ENCODE results near the gene GALNT18. TPM values are rescaled to one million over a fixed set of nuclear protein-coding genes. Genes with fewer than 3 reads are reported as not detected.

GALNT18 gene
- total RNA-seq, 3 donors from 2014 or later (not counting 1 experiment from before 2014, with no cell fraction given) = 0.18 to 0.42 (median 0.38) TPM

GRCh38 chr11:11383995-11384394, 237.8 kb downstream of the GALNT18 start:
- H3K27me3 Mint-ChIP-seq (ENCODE audit: low read depth in 2 of 2) = peaks cover 7 to 16% of the 10 kb centered on the region in 2 donors
- Histone ChIP-seq H3K27me3 (ENCODE audit: control insufficient read depth, insufficient read depth, low read length) (no peaks in the 10 kb centered on the region), H3K9me3 (ENCODE audit: control insufficient read depth, insufficient read depth, low read length) (no peaks in the 10 kb centered on the region), H3K4me1 (ENCODE audit: control insufficient read depth, insufficient read depth, low read length) (no peaks in the 10 kb centered on the region), H3K4me3 (ENCODE audit: low read length) (no peak overlapping the region), H3K36me3 (ENCODE audit: control insufficient read depth, insufficient read depth, low read length) (no peaks in the 10 kb centered on the region), H3K27ac (ENCODE audit: low read length) (no peak overlapping the region)
- no peak for ATAC-seq
- H3K4me1 Mint-ChIP-seq = peaks cover 0 to 8% of the 10 kb centered on the region in 2 donors
- no peak for TF ChIP-seq CTCF (IDR thresholded peaks at IDR 0.05)
- no peak for DNase-seq
- H3K27ac Mint-ChIP-seq = no peak overlapping the region
- intact Hi-C loops (cut with micrococcal nuclease) = no loop called here
- H3K9me3 Mint-ChIP-seq = no peaks in the 10 kb centered on the region
- no peaks in the 10 kb centered on the region for H3K36me3 Mint-ChIP-seq
- 95% methylated on average over 2 of the region's 2 CpGs for WGBS (ENCODE audit: insufficient coverage)
- H3K4me3 Mint-ChIP-seq = no peak overlapping the region

GRCh38 chr11:11382858-11383532, 238.8 kb downstream of the GALNT18 start:
- H3K4me1 Mint-ChIP-seq = peaks cover 0 to 1% of the 10 kb centered on the region in 2 donors
- no peak for ATAC-seq
- peaks cover 7 to 16% of the 10 kb centered on the region in 2 donors for H3K27me3 Mint-ChIP-seq (ENCODE audit: low read depth in 2 of 2)
- Histone ChIP-seq H3K27me3 (ENCODE audit: control insufficient read depth, insufficient read depth, low read length) (no peaks in the 10 kb centered on the region), H3K4me1 (ENCODE audit: control insufficient read depth, insufficient read depth, low read length) (no peaks in the 10 kb centered on the region), H3K27ac (ENCODE audit: low read length) (no peak overlapping the region), H3K4me3 (ENCODE audit: low read length) (no peak overlapping the region), H3K9me3 (ENCODE audit: control insufficient read depth, insufficient read depth, low read length) (no peaks in the 10 kb centered on the region), H3K36me3 (ENCODE audit: control insufficient read depth, insufficient read depth, low read length) (no peaks in the 10 kb centered on the region)
- intact Hi-C loops (cut with micrococcal nuclease) = no loop called here
- no peaks in the 10 kb centered on the region for H3K9me3 Mint-ChIP-seq
- no peak overlapping the region for H3K4me3 Mint-ChIP-seq
- TF ChIP-seq CTCF (IDR thresholded peaks at IDR 0.05) = no peak
- WGBS (ENCODE audit: insufficient coverage) = 93% methylated on average over 7 of the region's 7 CpGs
- H3K36me3 Mint-ChIP-seq = no peaks in the 10 kb centered on the region
- H3K27ac Mint-ChIP-seq = no peak overlapping the region
- no peak for DNase-seq

GRCh38 chr11:11381471-11382105, 240.2 kb downstream of the GALNT18 start:
- H3K27me3 ChIP-seq (ENCODE audit: control insufficient read depth, insufficient read depth, low read length) = no peaks in the 10 kb centered on the region
- H3K27ac ChIP-seq (ENCODE audit: low read length) = no peak overlapping the region
- H3K27ac Mint-ChIP-seq = no peak overlapping the region
- WGBS (ENCODE audit: insufficient coverage) = 85% methylated on average over 6 of the region's 6 CpGs
- intact Hi-C loops (cut with micrococcal nuclease) = no loop called here
- H3K4me1 ChIP-seq (ENCODE audit: control insufficient read depth, insufficient read depth, low read length) = no peaks in the 10 kb centered on the region
- no peaks in the 10 kb centered on the region for H3K9me3 Mint-ChIP-seq
- no peak overlapping the region for H3K4me3 Mint-ChIP-seq
- H3K4me1 Mint-ChIP-seq = no peaks in the 10 kb centered on the region
- no peak for TF ChIP-seq CTCF (IDR thresholded peaks at IDR 0.05)
- DNase-seq = no peak
- H3K9me3 ChIP-seq (ENCODE audit: control insufficient read depth, insufficient read depth, low read length) = no peaks in the 10 kb centered on the region
- H3K4me3 ChIP-seq (ENCODE audit: low read length) = no peak overlapping the region
- H3K36me3 ChIP-seq (ENCODE audit: control insufficient read depth, insufficient read depth, low read length) = no peaks in the 10 kb centered on the region
- no peak for ATAC-seq
- no peaks in the 10 kb centered on the region for H3K36me3 Mint-ChIP-seq
- peaks cover 2 to 16% of the 10 kb centered on the region in 2 donors for H3K27me3 Mint-ChIP-seq (ENCODE audit: low read depth in 2 of 2)

Measured in natural killer cell (primary cell).